ENCODE measurements around the gene ARHGAP42. TPM values are rescaled to one million over a fixed set of nuclear protein-coding genes. Genes with fewer than 3 reads are reported as not detected.
"Not testable (repeated sequence)": the region's sequence is repeated elsewhere in the genome, so short reads cannot be mapped to it uniquely, and the experiment has no call there.

The ARHGAP42 gene
- total RNA-seq, 1 donor from 2014 or later: 45.4 TPM

DNA sequence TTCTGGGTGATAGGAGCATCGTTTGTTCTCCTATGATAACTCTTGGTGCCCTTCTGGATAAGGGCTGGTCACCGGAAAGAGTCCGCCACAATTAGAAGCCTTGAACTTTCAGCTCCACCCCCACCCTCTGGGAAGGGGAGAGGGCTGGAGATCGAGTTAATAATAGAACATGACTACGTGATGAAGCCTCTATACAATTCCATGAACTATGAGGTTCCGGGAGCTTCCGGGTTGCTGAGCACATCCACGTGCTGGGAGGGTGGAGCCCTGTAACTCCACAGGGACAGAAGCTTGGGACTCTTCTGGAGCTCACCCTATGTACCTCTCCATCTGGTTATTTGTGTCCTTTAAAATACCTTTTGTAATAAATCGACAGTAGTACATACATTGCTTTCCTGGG lies 40.3 kb downstream of the ARHGAP42 start:
- peak; percentile 56 for DNase-seq

DNA sequence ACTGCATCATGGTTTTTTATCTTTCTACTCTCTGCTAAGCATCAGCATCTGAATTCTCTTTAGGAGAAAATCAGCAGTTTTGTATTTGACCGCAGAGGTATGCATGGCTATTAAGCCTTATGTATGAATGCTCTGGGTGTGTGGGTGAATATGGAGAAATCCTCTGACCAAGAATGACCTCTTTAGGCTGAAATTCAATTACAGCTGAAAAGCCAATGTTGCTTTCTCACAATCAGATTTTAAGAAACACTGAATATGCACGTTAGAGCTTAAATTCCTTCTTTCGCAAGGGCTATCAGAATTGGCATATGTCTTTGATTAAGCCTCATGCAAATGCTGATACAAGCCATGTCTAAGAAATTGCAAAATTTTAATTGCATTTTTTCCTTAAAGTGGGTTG lies 43.2 kb downstream of the ARHGAP42 start:
- no peak for DNase-seq

DNA sequence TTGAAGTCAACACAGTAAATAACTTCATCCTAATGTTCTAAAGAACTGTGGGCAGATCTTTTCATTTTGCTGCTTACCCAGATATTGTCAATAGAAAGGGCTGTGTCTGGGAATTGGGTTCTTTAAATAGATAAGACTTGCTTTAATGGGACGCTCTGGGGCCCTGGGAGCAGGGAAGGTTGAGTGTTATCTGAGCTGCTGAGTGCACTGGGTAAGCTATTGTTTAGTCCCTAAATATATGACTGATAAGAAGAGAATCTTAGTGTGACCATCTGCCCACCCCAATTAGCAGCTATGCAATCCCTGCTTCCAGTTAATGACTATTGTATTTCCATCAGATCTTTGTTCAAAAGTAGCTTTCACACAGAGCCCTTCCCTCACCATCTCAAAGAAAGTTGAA lies 44.4 kb downstream of the ARHGAP42 start:
- no peak for DNase-seq

GRCh38 chr11:100732949-100733348 lies 45.9 kb downstream of the ARHGAP42 start:
- no peak for DNase-seq

GRCh38 chr11:100734743-100735527 lies 47.8 kb downstream of the ARHGAP42 start:
- no peak for DNase-seq

- DNase-seq: no peak
Measured at GRCh38 chr11:100735949-100736675, 49.0 kb downstream of the ARHGAP42 start.

- no peak for DNase-seq
Measured at GRCh38 chr11:100738701-100739270, 51.7 kb downstream of the ARHGAP42 start.

GRCh38 chr11:100739666-100740065 lies 52.6 kb downstream of the ARHGAP42 start:
- DNase-seq: peak; percentile 45

DNA sequence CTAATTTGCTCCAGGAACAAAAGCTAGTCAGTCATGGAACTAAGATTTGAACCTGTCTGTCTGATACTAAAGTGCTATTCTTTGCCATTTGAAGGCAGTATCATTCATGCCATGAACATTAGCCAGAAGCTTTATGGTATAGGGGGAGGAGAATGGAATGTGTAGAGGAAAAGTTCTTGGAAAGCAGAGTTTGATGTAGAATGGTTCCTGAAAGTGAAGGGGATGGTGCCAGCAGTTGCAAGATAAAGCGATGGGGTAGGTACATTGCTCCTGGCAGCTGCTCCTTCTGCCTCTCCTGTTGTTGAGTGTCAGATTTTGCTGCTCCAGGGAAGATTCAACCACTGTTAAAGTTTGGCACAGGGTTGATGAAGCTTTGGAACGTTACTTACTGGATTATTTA lies 53.4 kb downstream of the ARHGAP42 start:
- no peak for DNase-seq

GRCh38 chr11:100741866-100742625 lies 55.0 kb downstream of the ARHGAP42 start:
- DNase-seq: no peak

DNA sequence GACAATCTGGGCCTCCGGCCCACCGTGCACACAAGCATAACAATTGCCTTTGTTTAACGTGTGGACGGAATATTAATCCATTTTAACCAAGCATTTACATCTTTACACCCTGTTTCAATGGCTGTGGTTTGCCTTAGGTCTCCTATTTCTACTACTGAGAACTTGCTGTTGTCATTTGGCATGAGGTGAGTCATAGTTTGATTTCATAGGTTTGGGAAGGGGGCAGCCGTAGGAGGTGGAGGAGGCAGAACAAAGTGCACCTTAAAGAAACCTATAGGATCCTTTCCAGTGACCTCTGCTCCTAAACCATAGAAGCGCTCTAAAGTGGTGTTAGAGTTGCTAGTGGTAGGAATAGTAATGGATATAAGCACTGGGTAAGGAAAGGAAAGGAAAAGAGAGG lies 59.4 kb downstream of the ARHGAP42 start:
- no peak for DNase-seq

DNA sequence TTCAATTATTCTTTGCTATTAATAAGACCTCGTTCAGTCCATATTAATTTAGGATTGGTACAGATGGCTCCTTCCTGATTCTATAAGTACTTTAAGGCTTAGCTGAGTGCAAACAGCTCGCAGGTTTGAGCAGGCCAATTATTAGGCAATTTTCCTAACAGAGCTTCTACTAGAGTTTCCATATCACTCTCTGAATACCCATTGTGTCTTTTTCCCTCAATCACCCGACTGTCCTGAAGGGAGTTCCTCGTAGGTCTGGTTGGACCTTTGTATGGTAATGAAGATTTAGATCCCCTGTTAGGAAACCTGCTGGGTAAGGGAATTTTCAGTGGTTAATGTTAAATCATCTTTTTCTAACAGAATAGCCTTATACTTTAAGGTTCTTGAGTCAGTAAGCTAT lies 61.1 kb downstream of the ARHGAP42 start:
- DNase-seq: no peak

- DNase-seq: not testable (repeated sequence)
Measured at GRCh38 chr11:100749887-100750565, 62.9 kb downstream of the ARHGAP42 start.

GRCh38 chr11:100750566-100750891 lies 63.4 kb downstream of the ARHGAP42 start:
- not testable (repeated sequence) for DNase-seq

- no peak for DNase-seq
Measured at GRCh38 chr11:100752371-100753171, 65.5 kb downstream of the ARHGAP42 start.

DNA sequence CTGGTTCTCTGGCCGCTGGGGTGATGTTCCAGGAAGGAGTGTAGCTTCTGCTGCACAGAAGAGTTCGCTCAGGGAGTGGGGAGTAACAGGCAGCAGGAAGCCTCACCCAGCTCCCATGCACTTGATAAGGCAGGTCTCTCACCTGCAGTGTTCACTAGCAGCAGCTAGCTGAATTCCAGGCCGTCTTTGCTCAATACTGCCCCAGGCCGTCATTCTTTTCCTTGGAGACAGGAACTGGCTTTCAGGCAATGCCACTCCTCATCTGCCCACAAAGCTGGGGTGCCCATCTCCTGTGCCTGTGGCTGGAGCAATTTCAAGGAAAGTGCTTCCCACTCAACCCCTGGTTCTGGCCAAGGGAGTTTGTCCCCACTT lies 66.1 kb downstream of the ARHGAP42 start:
- DNase-seq: no peak

DNA sequence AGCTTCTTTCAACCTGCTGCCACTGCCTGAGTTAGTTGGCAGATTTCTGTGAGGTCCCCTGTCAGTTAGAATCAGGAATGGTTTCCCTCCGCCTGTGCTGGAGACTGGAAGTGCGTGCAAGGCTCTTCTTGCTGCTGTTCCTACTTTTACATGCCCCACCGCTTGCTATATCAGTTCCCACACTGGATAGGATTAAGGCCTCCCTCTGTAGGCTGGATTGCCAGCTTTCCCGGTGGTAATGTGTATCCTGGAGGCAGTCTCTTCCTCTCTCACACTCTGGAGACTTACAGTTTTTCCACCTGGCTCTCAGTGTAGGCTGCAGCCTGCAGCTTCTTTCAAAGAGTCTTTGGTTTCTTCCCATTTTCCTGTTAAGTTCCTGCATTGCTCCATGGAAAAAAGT lies 66.5 kb downstream of the ARHGAP42 start:
- no peak for DNase-seq

DNA sequence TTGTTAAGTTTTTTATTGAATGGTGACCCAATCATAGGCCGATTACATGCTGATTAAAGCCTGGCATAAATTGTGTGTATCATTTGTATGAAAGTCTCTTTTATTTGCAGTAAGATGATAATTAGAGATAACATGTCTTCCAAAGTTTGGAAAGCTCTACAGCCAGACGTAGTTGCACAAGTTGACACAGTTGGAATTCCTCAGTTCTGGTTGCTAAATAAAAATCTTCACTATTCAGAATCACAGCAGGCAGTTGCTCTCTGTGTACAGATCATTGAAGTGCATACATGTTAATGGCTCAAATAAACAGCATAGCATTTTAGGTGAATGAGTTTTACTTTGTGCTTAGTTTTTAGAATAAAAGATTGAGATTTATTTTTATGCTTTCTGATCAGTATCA lies 69.5 kb downstream of the ARHGAP42 start:
- DNase-seq: no peak

- no peak for DNase-seq
Measured at GRCh38 chr11:100757646-100758045, 70.6 kb downstream of the ARHGAP42 start.

GRCh38 chr11:100759106-100759505 lies 72.0 kb downstream of the ARHGAP42 start:
- no peak for DNase-seq

DNA sequence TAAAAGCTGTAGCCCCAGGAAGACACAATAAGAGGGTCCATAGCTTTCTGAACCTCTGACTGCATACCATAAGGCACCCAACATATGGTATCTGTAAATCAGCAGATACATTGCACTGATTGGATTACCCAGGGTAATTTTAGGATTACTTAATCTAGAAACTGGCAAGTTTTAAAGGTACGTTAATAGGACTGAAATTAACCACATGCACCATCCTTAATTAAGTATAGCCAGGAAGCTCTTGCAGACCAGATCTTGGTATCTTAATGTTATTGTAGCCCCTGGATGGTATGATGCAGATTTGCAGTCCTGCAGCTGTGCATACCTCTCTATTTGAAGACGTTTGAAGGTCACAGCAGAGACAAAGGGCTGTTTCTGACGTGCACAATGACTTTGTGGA lies 72.8 kb downstream of the ARHGAP42 start:
- no peak for DNase-seq

Measured in tongue (tissue), 2 donors.